ENCODE data around the gene NEK11.

DNA sequence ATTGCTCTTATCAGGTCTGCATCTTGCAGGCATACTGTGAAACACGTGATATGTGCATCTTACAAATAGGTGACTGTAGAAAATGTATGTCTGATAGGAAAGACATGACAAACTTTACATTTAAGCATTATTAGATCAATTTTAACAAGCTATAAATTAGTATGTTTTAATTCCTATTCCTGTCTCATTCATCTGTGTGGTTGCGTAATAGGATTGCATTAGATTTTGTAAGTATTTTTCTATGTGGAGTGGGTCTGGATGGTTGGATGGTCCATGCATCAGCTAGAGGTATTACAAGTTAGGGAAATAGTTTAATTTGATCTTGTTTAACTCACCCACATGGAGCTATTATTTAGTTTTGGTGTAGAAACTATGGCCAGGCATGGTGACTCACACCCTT, 18.9 kb upstream of the NEK11 start:
- no peak for TF ChIP-seq CTCF (IDR thresholded peaks at IDR 0.05)
- TF ChIP-seq POLR2A (IDR thresholded peaks at IDR 0.05) = no peak
